Measurements from ENCODE around the gene SMPX.

- TF ChIP-seq NR2F2 (IDR thresholded peaks at IDR 0.05): no peak
- TF ChIP-seq, protein P1, sequence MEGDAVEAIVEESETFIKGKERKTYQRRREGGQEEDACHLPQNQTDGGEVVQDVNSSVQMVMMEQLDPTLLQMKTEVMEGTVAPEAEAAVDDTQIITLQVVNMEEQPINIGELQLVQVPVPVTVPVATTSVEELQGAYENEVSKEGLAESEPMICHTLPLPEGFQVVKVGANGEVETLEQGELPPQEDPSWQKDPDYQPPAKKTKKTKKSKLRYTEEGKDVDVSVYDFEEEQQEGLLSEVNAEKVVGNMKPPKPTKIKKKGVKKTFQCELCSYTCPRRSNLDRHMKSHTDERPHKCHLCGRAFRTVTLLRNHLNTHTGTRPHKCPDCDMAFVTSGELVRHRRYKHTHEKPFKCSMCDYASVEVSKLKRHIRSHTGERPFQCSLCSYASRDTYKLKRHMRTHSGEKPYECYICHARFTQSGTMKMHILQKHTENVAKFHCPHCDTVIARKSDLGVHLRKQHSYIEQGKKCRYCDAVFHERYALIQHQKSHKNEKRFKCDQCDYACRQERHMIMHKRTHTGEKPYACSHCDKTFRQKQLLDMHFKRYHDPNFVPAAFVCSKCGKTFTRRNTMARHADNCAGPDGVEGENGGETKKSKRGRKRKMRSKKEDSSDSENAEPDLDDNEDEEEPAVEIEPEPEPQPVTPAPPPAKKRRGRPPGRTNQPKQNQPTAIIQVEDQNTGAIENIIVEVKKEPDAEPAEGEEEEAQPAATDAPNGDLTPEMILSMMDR (IDR thresholded peaks at IDR 0.05; ENCODE audit: low read depth, low read length, missing input control): no peak
- TF ChIP-seq HNF4G (IDR thresholded peaks at IDR 0.05): no peak
- no peak for TF ChIP-seq REST (IDR thresholded peaks at IDR 0.05)
- TF ChIP-seq RAD21 (IDR thresholded peaks at IDR 0.05): no peak
- TF ChIP-seq ATF3 (IDR thresholded peaks at IDR 0.05): no peak
- no peak for TF ChIP-seq TAF1 (conservative IDR thresholded peaks at IDR 0.05)
- no peak for TF ChIP-seq GABPA (IDR thresholded peaks at IDR 0.05 in 1 of 2, conservative IDR thresholded peaks at IDR 0.05 in 1 of 2)
- TF ChIP-seq FOXA2 (IDR thresholded peaks at IDR 0.05): no peak
- TF ChIP-seq SP1 (IDR thresholded peaks at IDR 0.05): no peak
Observed at GRCh38 chrX:21748235-21748634, 9.7 kb downstream of the SMPX start.

All from liver (tissue), 3 donors.